HL-60 (cell line): Measurements from ENCODE around the gene GALNT6.

Source experiments
- DNase-seq, 2 experiments: peaks; one replicate each; pipeline ENCODE4 v3.0.0-alpha.2; 2010 to 2020; ENCODE audit warnings: low read depth in 1 of 2, low spot score in 1 of 2
- H3K27ac ChIP-seq: fragments of 250-450 bp; sonication (Bioruptor Pico); replicated peaks from 2 replicates; pipeline ENCODE4 v1.5.1; 2020; ENCODE audit warnings: mild to moderate bottlenecking, moderate library complexity
- H3K27me3 ChIP-seq: fragments of 250-450 bp; sonication (Bioruptor Pico); 2 replicates; pipeline ENCODE4 v1.5.1; 2021; ENCODE audit warnings: mild to moderate bottlenecking, moderate library complexity; ENCODE audit not compliant: insufficient read depth, poor library complexity, severe bottlenecking
- H3K4me3 ChIP-seq: replicated peaks from 2 replicates; pipeline ENCODE4 v1.5.1; 2011; ENCODE audit warnings: mild to moderate bottlenecking, control low read depth, low read length; ENCODE audit not compliant: insufficient read depth
- CTCF ChIP-seq: IDR thresholded peaks from one replicate; pipeline ENCODE4 v1.5.1; 2011; ENCODE audit warnings: low read length, control low read depth, inconsistent platforms; ENCODE audit not compliant: insufficient read depth
- GABPA ChIP-seq: IDR thresholded peaks from 2 replicates; pipeline ENCODE4 v1.6.1; 2012; ENCODE audit warnings: low read depth
- POLR2AphosphoS5 ChIP-seq: IDR thresholded peaks from 2 replicates; pipeline ENCODE4 v1.6.1; 2012; ENCODE audit warnings: low read depth
- REST ChIP-seq: IDR thresholded peaks from 2 replicates; pipeline ENCODE4 v1.6.1; 2012; ENCODE audit warnings: low read depth; ENCODE audit not compliant: insufficient replicate concordance
- SPI1 ChIP-seq: IDR thresholded peaks from 2 replicates; pipeline ENCODE4 v1.6.1; 2012; ENCODE audit warnings: low read depth, mild to moderate bottlenecking, borderline replicate concordance

GALNT6 gene

GRCh38 chr12:51369581-51369980, 21.6 kb downstream of the GALNT6 start:
- peak overlapping the region; percentile 31 for H3K27ac ChIP-seq
- H3K4me3 ChIP-seq = no peak overlapping the region
- H3K27me3 ChIP-seq = no peaks in the 10 kb centered on the region
- TF ChIP-seq POLR2AphosphoS5 = no peak
- TF ChIP-seq CTCF = no peak
- no peak for TF ChIP-seq REST
- no peak for TF ChIP-seq SPI1
- TF ChIP-seq GABPA = no peak
- no peak for DNase-seq

- TF ChIP-seq SPI1 (peak; percentile 67; the same call in 1 of the 2 replicates), GABPA (peak; percentile 82), CTCF (no peak), POLR2AphosphoS5 (peak; percentile 100), REST (no peak)
- Histone ChIP-seq H3K27me3 (no peaks in the 10 kb centered on the region), H3K4me3 (no peak overlapping the region), H3K27ac (peak overlapping the region; percentile 31)
- DNase-seq = peak in 1 of 2 experiments; percentile 95
Observed at GRCh38 chr12:51368640-51369517, 22.3 kb downstream of the GALNT6 start.

GRCh38 chr12:51365276-51365675, 25.9 kb downstream of the GALNT6 start:
- Histone ChIP-seq H3K27me3 (no peaks in the 10 kb centered on the region), H3K4me3 (no peak overlapping the region), H3K27ac (no peak overlapping the region)
- TF ChIP-seq SPI1 (no peak), REST (no peak), CTCF (no peak), GABPA (no peak), POLR2AphosphoS5 (no peak)
- DNase-seq = no peak
